ENCODE measurements around the gene C17orf107.

Gene C17orf107

DNA sequence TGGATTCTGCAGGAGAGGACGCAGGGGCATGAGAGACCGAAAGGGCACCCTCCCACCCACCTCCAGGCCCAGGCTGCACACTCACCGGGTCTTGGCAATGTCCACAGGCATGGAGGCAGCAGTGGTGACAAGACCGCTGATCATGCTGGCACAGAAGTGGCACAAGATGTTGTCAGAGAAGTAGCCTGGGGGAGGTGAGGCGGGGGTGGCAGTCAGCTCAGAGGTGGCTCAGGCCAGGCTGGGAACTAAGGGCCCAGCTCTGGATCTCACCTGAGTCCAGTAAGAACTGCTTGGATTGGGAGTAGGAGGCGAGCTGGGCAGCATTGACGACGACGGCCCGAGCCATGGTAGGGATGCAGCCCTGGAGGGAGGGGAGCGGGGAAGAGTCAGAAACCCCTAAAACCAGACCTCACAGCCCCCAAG is 38.7 kb downstream of the C17orf107 start:
- DNase-seq = no peak

GRCh38 chr17:4938688-4939545 is 39.6 kb downstream of the C17orf107 start:
- no peak for DNase-seq

DNA sequence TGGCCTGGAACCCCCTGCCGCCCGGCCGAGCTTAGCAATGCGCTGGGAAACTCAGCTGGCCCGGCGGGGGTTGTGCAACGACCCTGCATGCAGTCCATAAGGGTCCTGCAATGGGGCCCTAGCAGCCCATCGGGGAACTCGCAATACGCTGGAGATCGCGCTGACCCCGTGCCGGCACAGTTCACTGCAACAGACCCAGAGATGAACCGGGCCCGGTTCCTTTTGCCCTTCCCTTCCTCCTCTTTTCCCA is 40.1 kb downstream of the C17orf107 start:
- DNase-seq = no peak

DNA sequence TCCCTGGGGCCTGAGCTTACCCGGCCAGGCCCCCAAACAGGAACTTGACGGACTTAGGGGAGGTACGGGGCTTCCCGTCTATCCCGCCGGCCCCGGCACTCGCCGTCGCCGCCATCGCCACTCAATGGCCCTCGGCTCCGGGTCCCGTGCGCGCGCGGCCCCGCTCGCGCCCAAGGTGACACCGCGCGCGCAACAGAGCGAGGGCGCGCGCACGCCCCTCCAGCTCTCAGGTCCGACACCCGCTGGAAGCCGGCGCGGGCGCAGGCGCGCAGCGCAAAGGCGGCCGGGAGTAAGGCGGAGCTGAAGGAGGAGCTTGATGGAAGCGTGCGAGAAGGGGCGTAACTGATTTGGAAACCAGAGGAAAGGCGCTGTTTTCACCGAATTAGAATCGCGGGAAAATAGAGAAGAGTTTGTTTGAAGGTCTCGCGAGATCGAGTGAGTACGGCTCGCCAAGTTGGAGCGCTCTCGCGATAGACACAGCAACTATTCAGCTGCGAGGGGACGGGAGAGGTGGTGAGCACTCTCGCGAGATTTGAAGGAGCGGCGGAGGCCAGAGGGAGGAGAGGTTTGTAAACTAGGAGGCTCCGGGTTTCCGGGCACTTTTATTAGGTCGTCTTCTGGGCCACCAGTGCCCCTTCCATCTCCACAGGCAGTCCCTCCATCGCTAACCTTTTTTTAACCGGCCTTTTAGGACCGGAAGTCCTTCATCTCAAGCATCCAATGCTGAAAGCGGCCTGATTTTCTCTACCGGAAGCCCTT is 40.6 kb downstream of the C17orf107 start, which contains the start of the genes RNF167 and SLC25A11:
Gene RNF167, plus strand, starts transcription at position 473 of the 759 bp plus-strand sequence. CDS start 642 bp downstream, outside the sequence.
Gene SLC25A11, minus strand, starts transcription at position 251 of the 759 bp plus-strand sequence. Its CDS starts 136 bp downstream, at position 115.
- peak; percentile 97 for DNase-seq

DNA sequence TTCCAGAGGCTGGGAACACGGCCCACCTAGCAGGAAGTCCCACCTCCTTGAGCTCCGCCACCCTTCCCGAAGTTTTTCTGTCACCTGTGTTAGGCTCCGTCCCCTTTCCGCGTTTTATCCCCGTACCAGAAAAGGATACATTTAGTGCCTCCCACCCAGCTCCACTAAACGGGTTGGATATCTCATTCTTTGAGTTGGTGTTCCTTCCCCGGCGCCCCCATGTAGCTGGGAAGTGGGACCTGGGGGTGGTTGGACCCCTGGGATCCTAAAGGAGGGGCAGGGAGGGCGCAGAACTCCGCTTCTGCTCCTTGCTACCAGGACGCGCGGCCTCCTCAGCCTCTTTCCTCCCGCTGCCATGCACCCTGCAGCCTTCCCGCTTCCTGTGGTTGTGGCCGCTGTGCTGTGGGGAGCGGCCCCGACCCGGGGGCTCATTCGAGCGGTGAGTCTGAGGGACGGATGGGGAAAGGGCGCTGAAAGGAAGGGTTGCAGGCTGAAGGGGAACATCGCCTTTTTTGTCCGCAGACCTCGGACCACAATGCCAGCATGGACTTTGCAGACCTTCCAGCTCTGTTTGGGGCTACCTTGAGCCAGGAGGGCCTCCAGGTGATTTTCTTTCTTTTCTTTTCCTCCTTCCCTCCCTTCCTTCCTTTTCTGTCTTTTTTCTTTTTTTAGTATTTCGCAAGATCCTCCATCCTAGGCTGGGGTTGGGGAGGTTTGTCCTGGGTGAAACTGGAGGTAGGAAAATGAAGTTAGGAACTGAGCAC is 41.4 kb downstream of the C17orf107 start:
- DNase-seq = no peak

DNA sequence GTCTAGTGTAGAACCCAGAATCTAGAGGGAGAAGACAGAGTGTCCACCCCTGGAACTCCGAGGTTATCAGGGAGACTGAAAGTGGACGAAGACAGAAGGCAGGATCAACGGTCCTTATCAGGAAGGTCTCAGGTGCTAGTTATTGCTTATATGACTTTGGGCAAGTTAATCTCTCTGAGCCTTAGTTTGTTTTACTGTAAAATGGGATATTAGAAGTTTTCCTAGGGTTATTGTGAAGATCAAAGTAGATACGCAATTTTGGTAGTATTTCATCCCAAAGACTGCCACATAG is 41.9 kb downstream of the C17orf107 start:
- no peak for DNase-seq

- no peak for DNase-seq
Observed at GRCh38 chr17:4942760-4943508, 43.6 kb downstream of the C17orf107 start.

DNA sequence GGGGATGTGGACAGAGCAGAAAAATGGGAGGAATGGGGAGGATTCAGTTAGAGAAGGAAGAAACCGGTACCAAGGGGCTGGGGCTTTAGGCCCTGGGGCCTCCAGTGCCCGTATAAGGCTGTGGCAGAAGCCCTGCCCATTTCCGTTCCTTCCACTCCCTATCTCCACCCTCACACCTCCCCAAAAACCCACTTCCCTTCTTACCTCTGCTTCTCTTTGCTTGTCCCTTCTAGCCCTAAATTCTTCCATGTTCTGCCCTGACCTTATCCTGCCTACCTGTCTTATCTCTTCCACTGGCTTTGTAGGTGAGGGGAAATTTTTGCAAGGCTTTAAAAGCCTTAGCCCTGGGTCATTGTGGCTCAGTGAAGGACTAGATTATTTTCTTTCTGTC is 44.8 kb downstream of the C17orf107 start:
- DNase-seq = no peak

- DNase-seq = no peak
Observed at GRCh38 chr17:4944554-4945175, 45.3 kb downstream of the C17orf107 start.

DNA sequence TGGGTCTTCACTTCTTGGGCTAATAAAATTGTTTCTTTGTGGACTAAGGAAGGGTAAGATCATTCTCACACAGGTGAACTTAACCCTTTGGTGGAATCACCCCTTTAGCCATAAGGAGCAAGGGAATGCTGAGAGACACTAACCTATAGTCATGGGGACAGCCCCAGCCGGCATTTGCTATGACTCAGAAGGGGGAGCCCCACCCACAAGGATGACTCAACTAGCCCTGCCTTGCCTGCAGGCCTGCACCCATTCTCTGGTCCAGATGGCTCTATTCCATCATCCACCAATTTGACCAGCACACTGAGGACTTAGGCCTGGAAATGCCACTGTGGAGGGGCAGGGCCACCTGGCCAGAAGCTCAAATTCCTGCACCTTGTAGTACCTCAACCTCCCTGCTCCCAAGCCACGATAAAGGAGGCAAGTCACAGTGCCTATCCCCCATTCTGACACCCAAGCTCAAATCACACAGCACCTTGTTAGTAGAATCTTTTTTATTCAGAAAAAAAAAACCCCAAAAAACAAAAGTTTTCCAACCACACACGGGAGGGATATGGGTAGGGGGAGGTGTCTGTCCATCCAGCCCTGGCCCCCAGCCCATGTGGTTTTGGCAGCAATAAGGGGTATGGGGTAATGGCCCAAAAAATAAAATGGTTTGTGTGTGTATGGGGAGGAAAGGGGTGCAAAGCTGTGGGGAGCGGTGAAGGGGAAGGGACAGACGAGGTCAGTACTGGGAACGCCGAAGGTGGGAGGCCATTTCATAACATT is 46.0 kb downstream of the C17orf107 start:
- no peak for DNase-seq

DNA sequence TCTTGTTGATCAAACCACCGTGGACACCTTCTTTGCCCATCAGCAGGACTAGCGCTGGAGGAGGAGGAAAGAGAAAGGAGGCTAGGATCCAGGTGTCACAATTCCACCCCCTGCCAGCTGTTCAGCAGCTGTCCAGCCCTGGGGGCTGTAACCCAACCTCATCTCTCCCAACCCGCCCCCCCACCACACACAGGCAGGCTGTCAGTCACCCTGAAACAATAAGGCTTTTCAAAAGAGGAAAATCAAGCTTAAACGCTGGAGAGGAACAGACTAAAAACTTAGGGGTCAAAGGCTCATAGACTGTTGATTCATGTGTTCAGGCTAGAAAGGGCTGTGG is 46.6 kb downstream of the C17orf107 start:
- DNase-seq = no peak

DNA sequence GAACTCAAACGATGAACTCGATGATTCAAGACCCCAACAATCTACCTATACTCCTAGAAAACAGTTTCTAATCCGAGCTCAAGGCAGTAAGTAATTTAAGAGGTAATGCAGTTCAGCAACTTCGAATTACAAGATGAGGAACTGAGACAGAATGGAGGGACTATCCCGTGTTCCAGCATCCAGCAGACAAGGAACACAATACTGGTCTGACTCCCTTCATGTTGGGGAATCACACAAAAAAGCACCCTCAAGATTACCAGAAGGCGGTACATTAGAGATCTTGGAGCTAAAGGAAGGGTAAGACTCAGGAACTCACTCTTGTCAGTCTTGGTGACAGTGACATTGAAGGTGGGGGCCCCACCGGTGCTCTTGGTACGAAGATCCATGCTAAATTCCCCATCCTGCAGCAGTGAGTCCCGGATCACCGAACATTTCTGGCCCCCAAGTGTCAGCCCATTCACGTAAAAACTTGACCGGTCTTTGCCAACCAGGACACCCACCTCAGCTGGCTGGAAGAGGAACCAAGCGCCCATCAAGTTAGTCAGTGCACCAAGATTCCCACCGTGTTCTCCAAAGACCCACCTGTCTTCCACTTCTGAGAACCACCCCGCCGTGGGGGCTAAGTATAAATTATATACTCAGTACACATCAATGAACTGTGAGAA is 47.1 kb downstream of the C17orf107 start:
- DNase-seq = no peak

- DNase-seq = no peak
Observed at GRCh38 chr17:4947010-4947410, 47.7 kb downstream of the C17orf107 start.

GRCh38 chr17:4947411-4948165 is 48.3 kb downstream of the C17orf107 start:
- DNase-seq = no peak

DNA sequence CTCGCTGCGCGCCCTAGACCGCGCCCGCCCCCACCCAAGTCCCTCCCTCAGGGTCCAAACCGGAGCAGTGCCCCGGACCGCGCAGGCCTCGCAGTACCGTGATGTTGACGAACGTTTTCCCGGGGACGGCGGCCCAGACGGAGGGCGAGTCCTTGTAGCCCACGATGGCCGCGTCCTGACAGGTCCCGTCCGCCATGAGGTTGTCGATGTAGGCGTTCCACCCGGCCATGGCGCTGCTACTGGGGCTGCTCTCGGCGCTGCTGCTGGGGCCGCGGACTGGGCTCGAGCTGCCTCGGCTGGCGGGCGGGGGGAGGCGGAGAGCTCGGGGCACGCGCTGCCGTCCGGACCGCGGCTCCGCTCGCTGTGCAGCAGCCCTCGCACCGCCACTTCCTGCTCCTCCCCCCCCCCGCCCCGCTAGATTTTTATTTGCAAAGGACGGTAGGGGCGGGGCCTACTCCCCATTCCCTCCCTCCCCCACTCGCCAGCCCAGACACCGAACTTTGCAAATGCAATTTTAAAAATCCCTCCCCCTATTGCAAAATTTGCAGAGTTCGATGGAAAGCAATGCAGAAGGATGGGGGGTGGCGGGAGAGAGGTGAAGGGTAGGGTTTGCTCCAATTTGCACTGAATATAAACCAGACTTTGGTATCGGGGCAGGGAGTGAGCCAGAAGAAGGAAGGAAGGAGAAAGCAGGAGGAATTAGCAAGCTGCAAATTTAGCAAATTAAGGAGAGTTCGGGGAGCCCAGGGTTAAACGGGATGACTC is 49.0 kb downstream of the C17orf107 start, which contains the start of gene PFN1:
Gene PFN1, minus strand, starts transcription at position 365 of the 765 bp plus-strand sequence. Its CDS starts 136 bp downstream, at position 229.
- peak; percentile 55 for DNase-seq

DNA sequence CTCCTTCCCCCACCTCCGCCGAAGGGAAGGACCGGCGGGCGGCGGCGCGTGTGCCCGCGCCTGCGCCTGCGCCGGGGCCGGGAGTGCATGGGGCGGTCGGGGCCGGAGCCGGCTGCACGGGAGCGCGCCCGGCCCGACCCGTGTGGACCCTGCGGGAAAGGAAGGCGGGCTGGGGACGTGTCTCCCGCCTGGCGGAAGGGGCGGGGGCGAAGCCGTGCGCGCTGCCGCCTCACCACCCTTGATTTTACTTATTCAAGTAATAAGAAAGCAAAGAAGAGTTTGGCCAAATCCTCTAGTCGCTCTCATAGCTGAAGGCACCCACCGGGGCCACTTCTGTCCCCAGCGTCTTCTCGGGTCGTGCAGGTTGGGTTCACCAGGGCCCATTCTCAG is 49.6 kb downstream of the C17orf107 start:
- peak; percentile 36 for DNase-seq

DNA sequence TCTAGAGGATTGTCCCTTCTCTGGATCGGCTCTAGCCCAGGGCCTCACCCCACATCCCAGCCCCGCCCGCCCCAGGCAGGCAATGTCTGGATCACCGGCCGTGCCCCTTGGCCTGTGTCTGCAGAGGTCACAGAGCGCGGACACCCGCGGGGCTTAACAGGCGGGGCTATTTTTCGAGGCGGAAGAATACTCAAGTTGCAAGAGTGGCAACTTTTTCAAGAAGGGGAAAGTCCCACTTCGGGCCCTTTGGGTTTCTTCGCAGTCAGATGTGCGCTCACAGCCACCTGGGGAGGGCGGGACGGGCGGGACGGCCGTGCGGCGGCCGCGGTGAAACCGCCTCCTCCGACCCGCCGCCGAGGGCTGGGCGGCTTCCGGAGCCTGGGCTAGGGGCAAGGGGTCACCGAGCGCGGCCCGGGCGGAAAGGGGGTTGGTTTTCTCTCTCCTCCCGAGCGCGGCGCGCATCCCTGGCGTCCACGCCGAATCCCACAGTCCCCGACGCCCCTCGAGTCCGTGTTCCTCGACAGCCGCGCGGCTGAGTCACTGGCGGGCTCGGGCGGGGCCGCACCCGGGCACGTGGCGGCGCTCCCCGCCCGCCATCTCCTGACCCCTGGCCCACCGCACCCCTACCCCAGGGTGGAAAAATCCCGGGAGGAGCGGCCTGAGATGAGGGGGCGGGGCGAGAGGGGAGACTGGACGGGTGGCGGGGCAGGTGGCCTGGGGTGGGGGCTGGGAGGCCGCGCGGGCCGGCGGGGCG is 50.2 kb downstream of the C17orf107 start:
- DNase-seq = no peak

DNA sequence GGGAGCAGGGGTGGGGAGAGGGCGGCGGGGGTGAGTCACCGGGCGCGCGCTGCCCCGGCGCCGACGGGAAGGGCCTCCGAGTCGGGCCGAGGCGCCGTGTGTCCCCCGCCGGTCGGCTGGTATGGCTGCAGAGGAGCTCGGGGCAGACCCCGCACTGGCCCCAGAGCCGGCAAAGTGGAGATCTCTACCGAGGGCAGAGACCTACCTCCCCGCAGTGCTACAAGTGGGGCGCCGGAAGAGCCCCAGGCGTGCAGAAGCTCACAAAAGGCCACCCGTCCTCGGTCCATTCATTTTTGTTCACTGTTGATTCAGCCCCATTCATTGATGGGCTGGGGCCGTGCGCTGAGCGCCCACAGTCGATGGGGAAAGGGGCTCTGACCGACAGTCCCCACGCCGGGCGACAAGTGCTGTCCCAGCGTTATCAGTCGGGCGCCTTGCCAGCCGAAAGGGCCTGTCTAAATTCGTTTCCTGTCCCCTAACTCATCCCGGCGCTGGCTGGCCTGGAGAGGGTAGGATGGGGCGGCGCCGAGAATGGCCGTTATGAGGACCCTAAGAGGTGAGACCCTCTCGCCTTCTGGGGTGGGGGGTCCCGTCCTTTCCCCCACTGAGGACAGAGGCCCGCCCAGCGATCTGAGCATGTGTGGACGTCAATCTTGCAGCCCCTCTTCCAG is 50.9 kb downstream of the C17orf107 start:
- DNase-seq = no peak
